Mesenchymal stem cell (in vitro differentiated cells and primary cell): ENCODE results near the gene LAMP1.
A peak's percentile ranks its signal among the peaks of the same experiment; 100 is the strongest.

Source experiments
- DNase-seq: peaks from one replicate; pipeline ENCODE4 v3.0.0-alpha.2; 2013
- H2AFZ ChIP-seq: one replicate; pipeline ENCODE4 v1.6.1; 2013; ENCODE audit warnings: low read depth, mild to moderate bottlenecking, control low read depth, inconsistent platforms, low read length, moderate library complexity
- H2AK5ac ChIP-seq: 2 replicates; pipeline ENCODE4 v1.6.1; 2013; ENCODE audit warnings: low read length, moderate library complexity, mild to moderate bottlenecking, inconsistent platforms; ENCODE audit not compliant: severe bottlenecking
- H2BK120ac ChIP-seq: one replicate; pipeline ENCODE4 v1.6.1; 2013; ENCODE audit warnings: low read depth, mild to moderate bottlenecking, inconsistent platforms, low read length, moderate library complexity
- H2BK12ac ChIP-seq, 2 experiments: one replicate each; pipeline ENCODE4 v1.6.1; 2013; ENCODE audit warnings: inconsistent platforms in 2 of 2, low read length in 2 of 2, mild to moderate bottlenecking in 2 of 2, moderate library complexity in 2 of 2, control low read depth in 1 of 2
- H2BK15ac ChIP-seq: one replicate; pipeline ENCODE4 v1.6.1; 2013; ENCODE audit warnings: mild to moderate bottlenecking, low read depth, inconsistent platforms; ENCODE audit not compliant: poor library complexity, severe bottlenecking
- H2BK5ac ChIP-seq: 2 replicates; pipeline ENCODE4 v1.6.1; 2013; ENCODE audit warnings: low read depth, mild to moderate bottlenecking, low read length, control low read depth, inconsistent platforms; ENCODE audit not compliant: poor library complexity, severe bottlenecking
- H3K14ac ChIP-seq, 2 experiments: one replicate each; pipeline ENCODE4 v1.6.1; 2013; ENCODE audit warnings: inconsistent platforms in 2 of 2, low read length in 2 of 2, control low read depth in 1 of 2, mild to moderate bottlenecking in 1 of 2, moderate library complexity in 1 of 2
- H3K18ac ChIP-seq, 2 experiments: one replicate each; pipeline ENCODE4 v1.6.1; 2013; ENCODE audit warnings: inconsistent platforms in 2 of 2, low read length in 2 of 2, control low read depth in 1 of 2, low read depth in 1 of 2, mild to moderate bottlenecking in 1 of 2
- H3K23ac ChIP-seq, 2 experiments: one replicate each; pipeline ENCODE4 v1.6.1; 2013; ENCODE audit warnings: inconsistent platforms in 2 of 2, low read length in 2 of 2, mild to moderate bottlenecking in 2 of 2, moderate library complexity in 2 of 2, control low read depth in 1 of 2
- H3K27ac ChIP-seq: 2 replicates; pipeline ENCODE4 v1.5.1; 2013; ENCODE audit warnings: mild to moderate bottlenecking, moderate library complexity, low read length, control low read depth, inconsistent platforms; ENCODE audit not compliant: poor library complexity, severe bottlenecking
- H3K27me3 ChIP-seq, 2 experiments: 2 replicates each; pipeline versions ENCODE4 v1.6.1 to v1.7.0; 2013; ENCODE audit warnings: low read length in 2 of 2, mild to moderate bottlenecking in 2 of 2, moderate library complexity in 2 of 2, control low read depth in 1 of 2, inconsistent platforms in 1 of 2; ENCODE audit not compliant: control insufficient read depth in 1 of 2, insufficient read depth in 1 of 2
- H3K36me3 ChIP-seq, 2 experiments: 2 replicates each; pipeline versions ENCODE4 v1.6.1 to v1.7.0; 2013; ENCODE audit warnings: low read length in 2 of 2, control low read depth in 1 of 2, inconsistent platforms in 1 of 2, low read depth in 1 of 2, mild to moderate bottlenecking in 1 of 2; ENCODE audit not compliant: insufficient read depth in 2 of 2, control insufficient read depth in 1 of 2
- H3K4ac ChIP-seq, 2 experiments: one replicate each; pipeline ENCODE4 v1.6.1; 2013; ENCODE audit warnings: inconsistent platforms in 2 of 2, low read length in 2 of 2, mild to moderate bottlenecking in 2 of 2, moderate library complexity in 2 of 2, control low read depth in 1 of 2, low read depth in 1 of 2
- H3K4me1 ChIP-seq: 2 replicates; pipeline ENCODE4 v1.6.1; 2013; ENCODE audit warnings: low read depth, low read length, control low read depth; ENCODE audit not compliant: control insufficient read depth, insufficient read depth
- H3K4me2 ChIP-seq: 2 replicates; pipeline ENCODE4 v1.6.1; 2013; ENCODE audit warnings: low read length, mild to moderate bottlenecking, inconsistent platforms; ENCODE audit not compliant: poor library complexity, severe bottlenecking
- H3K4me3 ChIP-seq, 2 experiments: 2 replicates each; pipeline versions ENCODE4 v1.5.1 to v1.7.0; 2013; ENCODE audit warnings: low read length in 2 of 2, mild to moderate bottlenecking in 2 of 2, control low read depth in 1 of 2, low read depth in 1 of 2; ENCODE audit not compliant: insufficient read depth in 1 of 2
- H3K79me1 ChIP-seq: replicated peaks from 2 replicates; pipeline ENCODE4 v1.6.1; 2013; ENCODE audit warnings: mild to moderate bottlenecking, control low read depth, low read length, inconsistent platforms; ENCODE audit not compliant: poor library complexity, severe bottlenecking
- H3K9ac ChIP-seq: 2 replicates; pipeline ENCODE4 v1.7.0; 2013; ENCODE audit warnings: mild to moderate bottlenecking, low read length, moderate library complexity
- H3K9me3 ChIP-seq: 2 replicates; pipeline ENCODE4 v1.7.0; 2013; ENCODE audit warnings: mild to moderate bottlenecking, low read length; ENCODE audit not compliant: control insufficient read depth
- H4K8ac ChIP-seq: one replicate; pipeline ENCODE4 v1.6.1; 2013; ENCODE audit warnings: inconsistent platforms, mild to moderate bottlenecking, low read length, moderate library complexity
- H4K91ac ChIP-seq: one replicate; pipeline ENCODE4 v1.6.1; 2013; ENCODE audit warnings: mild to moderate bottlenecking, low read length, inconsistent platforms
- WGBS: methylation state at CpG from one replicate; pipeline ENCODE4 v1.1.7; 2013; ENCODE audit warnings: mixed read lengths; 5-methylcytosine and 5-hydroxymethylcytosine counted together

The LAMP1 gene

DNA sequence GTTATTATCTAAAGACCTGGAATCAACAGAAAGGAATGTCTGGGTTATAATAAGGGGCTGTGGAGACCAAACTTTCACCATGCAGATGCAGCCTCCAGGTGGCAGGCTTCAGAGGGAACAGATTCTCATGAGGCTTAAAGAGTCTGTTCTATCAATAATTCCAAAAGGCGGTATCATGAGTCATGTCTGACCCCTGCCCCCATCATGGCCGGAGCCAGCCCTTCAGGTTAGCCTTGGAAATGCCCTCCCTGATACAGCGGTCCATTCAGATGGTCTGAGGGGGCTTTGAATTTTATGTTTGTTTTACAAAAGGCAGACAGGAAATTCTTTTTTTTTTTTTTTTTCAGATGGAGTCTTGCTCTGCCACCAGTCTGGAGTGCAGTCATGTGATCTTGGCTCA lies 21.7 kb upstream of the LAMP1 start:
- no peak overlapping the region for H3K27ac ChIP-seq
- H3K79me1 ChIP-seq, result no peaks in the 10 kb centered on the region
- WGBS, result 32% methylated on average over 3 of the region's 3 CpGs
- H2BK15ac ChIP-seq, result no peak overlapping the region
- no peak overlapping the region for H3K4me3 ChIP-seq
- H4K8ac ChIP-seq, result no peak overlapping the region
- H2AK5ac ChIP-seq, result no peak overlapping the region
- peaks cover 10 to 17% of the 10 kb centered on the region in 2 experiments for H3K36me3 ChIP-seq
- DNase-seq, result peak; percentile 75
- H3K23ac ChIP-seq, result no peak overlapping the region
- H2BK12ac ChIP-seq, result no peak overlapping the region
- no peak overlapping the region for H2AFZ ChIP-seq
- no peak overlapping the region for H4K91ac ChIP-seq
- peaks cover 11% of the 10 kb centered on the region for H3K4me1 ChIP-seq
- no peak overlapping the region for H3K4me2 ChIP-seq
- H3K4ac ChIP-seq, result no peak overlapping the region
- H3K14ac ChIP-seq, result no peak overlapping the region
- no peak overlapping the region for H2BK5ac ChIP-seq
- no peaks in the 10 kb centered on the region for H3K9me3 ChIP-seq
- H3K18ac ChIP-seq, result no peak overlapping the region
- H2BK120ac ChIP-seq, result no peak overlapping the region
- no peaks in the 10 kb centered on the region for H3K27me3 ChIP-seq
- peak overlapping the region; percentile 77 for H3K9ac ChIP-seq

- no peaks in the 10 kb centered on the region for H3K4me1 ChIP-seq
- H4K8ac ChIP-seq, result no peak overlapping the region
- no peaks in the 10 kb centered on the region for H3K79me1 ChIP-seq
- H2BK5ac ChIP-seq, result no peak overlapping the region
- no peak overlapping the region for H2AFZ ChIP-seq
- H3K4ac ChIP-seq, result no peak overlapping the region
- peaks cover 0 to 8% of the 10 kb centered on the region in 2 experiments for H3K36me3 ChIP-seq
- H3K9ac ChIP-seq, result no peak overlapping the region
- no peak overlapping the region for H3K14ac ChIP-seq
- no peak overlapping the region for H3K4me2 ChIP-seq
- H3K18ac ChIP-seq, result no peak overlapping the region
- H3K27me3 ChIP-seq, result peaks cover 0 to 7% of the 10 kb centered on the region in 2 experiments
- no peak for DNase-seq
- 86% methylated on average over 4 of the region's 6 CpGs for WGBS
- no peak overlapping the region for H2AK5ac ChIP-seq
- no peak overlapping the region for H2BK15ac ChIP-seq
- H3K27ac ChIP-seq, result no peak overlapping the region
- no peak overlapping the region for H2BK12ac ChIP-seq
- H3K9me3 ChIP-seq, result no peaks in the 10 kb centered on the region
- no peak overlapping the region for H2BK120ac ChIP-seq
- no peak overlapping the region for H3K4me3 ChIP-seq
- H3K23ac ChIP-seq, result no peak overlapping the region
- H4K91ac ChIP-seq, result no peak overlapping the region
These were observed 16.9 kb upstream of the LAMP1 start for GRCh38 chr13:113280126-113280525.

DNA sequence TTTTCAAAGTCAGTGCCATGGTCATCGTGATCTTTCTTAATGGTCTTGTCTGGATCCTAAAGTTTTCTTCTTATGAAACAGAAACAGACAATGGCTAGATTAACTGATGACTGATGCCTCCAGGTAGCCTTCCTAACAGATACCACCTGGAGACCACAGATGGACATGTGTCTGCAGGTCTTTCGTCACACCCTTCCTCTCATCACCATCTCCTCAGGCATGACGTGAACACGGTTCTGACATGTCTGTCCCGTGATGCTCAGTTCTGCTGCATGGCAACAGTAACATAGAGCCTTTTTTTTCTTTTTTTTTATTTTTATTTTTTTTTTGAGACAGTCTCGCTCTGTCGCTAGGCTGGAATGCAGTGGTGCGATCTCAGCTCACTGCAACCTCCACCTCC lies 13.1 kb upstream of the LAMP1 start:
- no peak overlapping the region for H3K14ac ChIP-seq
- H2AFZ ChIP-seq, result no peak overlapping the region
- peaks cover 7 to 30% of the 10 kb centered on the region in 2 experiments for H3K27me3 ChIP-seq
- no peak overlapping the region for H3K4ac ChIP-seq
- no peak overlapping the region for H3K4me3 ChIP-seq
- no peak for DNase-seq
- no peak overlapping the region for H2BK12ac ChIP-seq
- no peak overlapping the region for H3K18ac ChIP-seq
- 86% methylated on average over 8 of the region's 8 CpGs for WGBS
- H2BK120ac ChIP-seq, result no peak overlapping the region
- H3K9ac ChIP-seq, result no peak overlapping the region
- no peaks in the 10 kb centered on the region for H3K9me3 ChIP-seq
- no peak overlapping the region for H3K4me2 ChIP-seq
- no peak overlapping the region for H2BK15ac ChIP-seq
- H4K8ac ChIP-seq, result no peak overlapping the region
- peaks cover 0 to 2% of the 10 kb centered on the region in 2 experiments for H3K36me3 ChIP-seq
- no peak overlapping the region for H3K27ac ChIP-seq
- no peaks in the 10 kb centered on the region for H3K79me1 ChIP-seq
- H4K91ac ChIP-seq, result no peak overlapping the region
- H2AK5ac ChIP-seq, result no peak overlapping the region
- H2BK5ac ChIP-seq, result no peak overlapping the region
- no peaks in the 10 kb centered on the region for H3K4me1 ChIP-seq
- no peak overlapping the region for H3K23ac ChIP-seq

- 66% methylated on average over 5 of the region's 5 CpGs for WGBS
- H2BK12ac ChIP-seq, result no peak overlapping the region
- no peak overlapping the region for H2BK120ac ChIP-seq
- no peak overlapping the region for H3K4me3 ChIP-seq
- no peak overlapping the region for H2AFZ ChIP-seq
- no peak overlapping the region for H2BK15ac ChIP-seq
- no peak overlapping the region for H3K9ac ChIP-seq
- H3K9me3 ChIP-seq, result no peaks in the 10 kb centered on the region
- peaks cover 35 to 41% of the 10 kb centered on the region in 2 experiments for H3K27me3 ChIP-seq
- H2AK5ac ChIP-seq, result no peak overlapping the region
- H3K14ac ChIP-seq, result no peak overlapping the region
- no peak overlapping the region for H3K4ac ChIP-seq
- H3K23ac ChIP-seq, result no peak overlapping the region
- H3K4me2 ChIP-seq, result no peak overlapping the region
- no peak overlapping the region for H3K18ac ChIP-seq
- H3K36me3 ChIP-seq, result no peaks in the 10 kb centered on the region
- no peak for DNase-seq
- no peak overlapping the region for H4K91ac ChIP-seq
- H3K79me1 ChIP-seq, result no peaks in the 10 kb centered on the region
- peaks cover 1% of the 10 kb centered on the region for H3K4me1 ChIP-seq
- no peak overlapping the region for H2BK5ac ChIP-seq
- no peak overlapping the region for H3K27ac ChIP-seq
- no peak overlapping the region for H4K8ac ChIP-seq
These were observed 8.2 kb upstream of the LAMP1 start for GRCh38 chr13:113288880-113289279.
